ENCODE data around the gene PAK5.

GRCh38 chr20:9686866-9687265, 152.0 kb downstream of the PAK5 start:
- TF ChIP-seq POLR2A (IDR thresholded peaks at IDR 0.05): no peak
- TF ChIP-seq CTCF (IDR thresholded peaks at IDR 0.05): no peak
